IMR-90 (cell line): ENCODE measurements around the gene TRIO. TPM values are rescaled to one million over a fixed set of nuclear protein-coding genes. Genes with fewer than 3 reads are reported as not detected.

Source experiments
- ATAC-seq: fragments of 200-7000 bp; cut with Tn5 transposase; 2 replicates; pipeline ENCODE4 v1.9.1; 2020; ENCODE audit warnings: low read depth, mild to moderate bottlenecking, moderate library complexity
- BruUV-seq: library from RNA; stranded (reverse); fragments of 400-500 nt; replicated peaks from 2 replicates; lab custom pipeline; 2021; lab: Mats Ljungman, UMichigan
- CTCF ChIA-PET: fragments of 300-600 bp; formaldehyde crosslinking; extraction: SDS; loops from one replicate; lab custom pipeline; 2021; ENCODE audit warnings: antibody characterized with exemption; lab: Yijun Ruan, JAX
- POLR2A ChIA-PET: fragments of 300-600 bp; sonication (Branson Sonifier 250); formaldehyde crosslinking; loops from one replicate; lab custom pipeline; 2022; ENCODE audit warnings: antibody characterized with exemption; ENCODE audit not compliant: unreplicated experiment; lab: Charles Lee
- DNase-seq: peaks from one replicate; pipeline ENCODE4 v3.0.0; 2013
- H2AFZ ChIP-seq: replicated peaks from 2 replicates; pipeline ENCODE3; 2013; ENCODE audit warnings: low read length, mild to moderate bottlenecking; ENCODE audit not compliant: poor library complexity
- H2AK5ac ChIP-seq: 2 replicates; pipeline ENCODE4 v1.6.1; 2013; ENCODE audit warnings: low read depth, low read length, inconsistent platforms
- H2AK9ac ChIP-seq: replicated peaks from 2 replicates; pipeline ENCODE3; 2013; ENCODE audit warnings: mild to moderate bottlenecking, low read depth, low read length, moderate library complexity; ENCODE audit not compliant: poor library complexity
- H2BK120ac ChIP-seq: 2 replicates; pipeline ENCODE4 v1.6.1; 2013; ENCODE audit warnings: low read depth, low read length, inconsistent platforms
- H2BK15ac ChIP-seq: 3 replicates; pipeline ENCODE4 v1.6.1; 2013; ENCODE audit warnings: low read depth, low read length, inconsistent platforms
- H2BK20ac ChIP-seq: 2 replicates; pipeline ENCODE4 v1.6.1; 2013; ENCODE audit warnings: low read depth, mild to moderate bottlenecking, inconsistent platforms, low read length, moderate library complexity
- H2BK5ac ChIP-seq: 2 replicates; pipeline ENCODE4 v1.6.1; 2013; ENCODE audit warnings: mild to moderate bottlenecking, low read depth, low read length, inconsistent platforms; ENCODE audit not compliant: poor library complexity, severe bottlenecking
- H3K14ac ChIP-seq: replicated peaks from 2 replicates; pipeline ENCODE4 v1.6.1; 2013; ENCODE audit warnings: low read depth, low read length, inconsistent platforms
- H3K18ac ChIP-seq: 2 replicates; pipeline ENCODE4 v1.6.1; 2013; ENCODE audit warnings: low read depth, low read length, control low read depth
- H3K23ac ChIP-seq: 2 replicates; pipeline ENCODE4 v1.6.1; 2013; ENCODE audit warnings: low read depth, low read length, inconsistent platforms
- H3K27ac ChIP-seq: 2 replicates; pipeline ENCODE4 v1.5.1; 2013; ENCODE audit warnings: mild to moderate bottlenecking, control low read depth, low read length; ENCODE audit not compliant: insufficient read depth
- H3K27me3 ChIP-seq: 2 replicates; pipeline ENCODE4 v1.6.1; 2013; ENCODE audit warnings: low read length; ENCODE audit not compliant: control insufficient read depth, insufficient read depth
- H3K36me3 ChIP-seq: 2 replicates; pipeline ENCODE4 v1.6.1; 2013; ENCODE audit warnings: low read length, mixed read lengths; ENCODE audit not compliant: control insufficient read depth, insufficient read depth
- H3K4ac ChIP-seq: 2 replicates; pipeline ENCODE4 v1.6.1; 2013; ENCODE audit warnings: low read depth, low read length, inconsistent platforms
- H3K4me1 ChIP-seq: 2 replicates; pipeline ENCODE4 v1.6.1; 2013; ENCODE audit warnings: low read length, mixed read lengths; ENCODE audit not compliant: control insufficient read depth, insufficient read depth
- H3K4me2 ChIP-seq: 2 replicates; pipeline ENCODE4 v1.6.1; 2013; ENCODE audit warnings: low read depth, mild to moderate bottlenecking, control low read depth, low read length, moderate library complexity
- H3K4me3 ChIP-seq: 2 replicates; pipeline ENCODE4 v1.5.1; 2013; ENCODE audit warnings: low read depth, mild to moderate bottlenecking, control low read depth, low read length, moderate library complexity; ENCODE audit not compliant: insufficient read depth
- H3K56ac ChIP-seq: 2 replicates; pipeline ENCODE4 v1.6.1; 2013; ENCODE audit warnings: low read length, inconsistent platforms; ENCODE audit not compliant: insufficient read depth; ENCODE audit errors: extremely low read depth
- H3K79me1 ChIP-seq, 2 experiments: 2 replicates each; pipeline ENCODE4 v1.6.1; 2013; ENCODE audit warnings: low read length in 2 of 2, inconsistent platforms in 1 of 2, low read depth in 1 of 2
- H3K9ac ChIP-seq: 2 replicates; pipeline ENCODE4 v1.6.1; 2013; ENCODE audit warnings: low read depth, low read length, control low read depth
- H3K9me1 ChIP-seq: 2 replicates; pipeline ENCODE4 v1.6.1; 2013; ENCODE audit warnings: low read length, inconsistent platforms; ENCODE audit not compliant: insufficient read depth
- H3K9me3 ChIP-seq: 2 replicates; pipeline ENCODE4 v1.6.1; 2013; ENCODE audit warnings: low read length; ENCODE audit not compliant: control insufficient read depth, insufficient read depth
- H4K20me1 ChIP-seq: 2 replicates; pipeline ENCODE4 v1.6.1; 2013; ENCODE audit warnings: low read length, inconsistent platforms; ENCODE audit not compliant: insufficient read depth
- H4K5ac ChIP-seq: 2 replicates; pipeline ENCODE4 v1.6.1; 2013; ENCODE audit warnings: mild to moderate bottlenecking, low read depth, low read length, control low read depth
- H4K8ac ChIP-seq, 2 experiments: 2 replicates each; pipeline ENCODE4 v1.6.1; 2013; ENCODE audit warnings: low read depth in 2 of 2, low read length in 2 of 2, control low read depth in 1 of 2, inconsistent platforms in 1 of 2
- H4K91ac ChIP-seq: 2 replicates; pipeline ENCODE4 v1.6.1; 2013; ENCODE audit warnings: low read depth, low read length, inconsistent platforms; ENCODE audit not compliant: insufficient read depth
- CTCF ChIP-seq: conservative IDR thresholded peaks from 2 replicates; pipeline ENCODE4 v1.5.1; 2012; ENCODE audit warnings: mild to moderate bottlenecking, low read depth, low read length, improper control_type of control experiment
- MAZ ChIP-seq: IDR thresholded peaks from 2 replicates; pipeline ENCODE4 v1.6.1; 2012; ENCODE audit warnings: low read depth, mild to moderate bottlenecking, low read length, improper control_type of control experiment, moderate library complexity, borderline replicate concordance
- NFE2L2 ChIP-seq: fragments of 150-350 bp; IDR thresholded peaks from 2 replicates; pipeline ENCODE4 v1.6.1; 2016; ENCODE audit warnings: low read depth, mild to moderate bottlenecking, low read length
- WGBS, 2 experiments: methylation state at CpG; one replicate each; pipeline versions ENCODE4 v1.1.5 to v1.1.7; 2013; ENCODE audit warnings: missing lambda C conversion rate in 2 of 2; ENCODE audit not compliant: insufficient read length in 1 of 2; ENCODE audit errors: extremely low coverage in 2 of 2; 5-methylcytosine and 5-hydroxymethylcytosine counted together
- dilution Hi-C: fragments of 300-500 bp; cut with HindIII; formaldehyde crosslinking; loops from one replicate; pipeline ENCODE4 v1.14.3; 2018; ENCODE audit warnings: low sequenced_read_pairs; ENCODE audit not compliant: unreplicated experiment
- in situ Hi-C: fragments of 300-500 bp; cut with MboI; formaldehyde crosslinking; loops from 3 replicates; pipeline ENCODE4 v1.14.3; 2019; ENCODE audit warnings: low sequenced_read_pairs, inconsistent platforms, mixed read lengths
- intact Hi-C: fragments of 100-400 bp; cut with micrococcal nuclease; formaldehyde crosslinking; loops from 2 replicates; pipeline ENCODE4 v1.10.0; 2022
- polyA plus RNA-seq, 3 experiments: library from polyadenylated mRNA; depleted of rRNA; stranded (reverse); fragments of >200 nt; gene quantifications; 2 replicates each; pipeline ENCODE4 v1.2.3, GENCODE V29; 2012; ENCODE audit warnings: low replicate concordance in 1 of 3
- total RNA-seq: library from RNA; depleted of rRNA; stranded (reverse); fragments of >200 nt; gene quantifications from 2 replicates; pipeline ENCODE4 v1.2.3, GENCODE V29; 2012

TRIO gene
- total and polyA plus RNA-seq, 2 of the 4 experiments (the other 2 are of a cell fraction), result 206 to 522 TPM

DNA sequence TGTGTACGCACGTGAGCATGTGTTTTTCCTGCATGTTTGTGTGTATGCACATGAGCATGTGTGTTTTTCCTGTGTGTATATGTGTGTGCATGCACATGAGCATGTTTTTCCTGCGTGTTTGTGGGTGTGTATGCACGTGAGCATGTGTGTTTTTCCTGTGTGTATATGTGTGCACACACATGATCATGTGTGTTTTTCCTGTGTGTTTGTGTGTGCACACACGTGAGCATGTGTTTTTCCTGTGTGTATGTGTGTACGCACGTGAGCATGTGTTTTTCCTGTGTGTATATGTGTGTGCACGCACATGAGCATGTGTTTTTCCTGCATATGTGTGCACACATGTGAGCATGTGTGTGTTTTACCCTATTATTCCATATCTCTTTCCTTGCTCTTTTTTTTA is 205.9 kb downstream of the TRIO start:
- Histone ChIP-seq H4K8ac (peak overlapping the region in 1 of 2 experiments; percentile 7; a peak in 2 of 4 replicates), H3K56ac (no peak overlapping the region), H4K20me1 (peaks cover 93% of the 10 kb centered on the region), H4K5ac (no peak overlapping the region), H3K4ac (no peak overlapping the region), H2BK20ac (no peak overlapping the region), H3K9ac (no peak overlapping the region), H3K14ac (peak overlapping the region; percentile 23; the same call in 1 of the 2 replicates), H3K79me1 (peaks cover 40 to 83% of the 10 kb centered on the region in 2 experiments), H2AK9ac (peak overlapping the region; percentile 42), H2BK5ac (peak overlapping the region; percentile 69), H3K4me1 (peaks cover 20% of the 10 kb centered on the region), H3K23ac (peak overlapping the region; percentile 74; the same call in 1 of the 2 replicates), H2BK15ac (no peak overlapping the region), H3K18ac (no peak overlapping the region; the same call in 1 of the 2 replicates), H2BK120ac (no peak overlapping the region), H2AK5ac (peak overlapping the region; percentile 37; the same call in 1 of the 2 replicates), H3K36me3 (peaks cover 53% of the 10 kb centered on the region), H3K27ac (no peak overlapping the region; the same call in 1 of the 2 replicates), H4K91ac (no peak overlapping the region), H3K27me3 (no peaks in the 10 kb centered on the region), H3K9me1 (peaks cover 29% of the 10 kb centered on the region), H3K9me3 (no peaks in the 10 kb centered on the region), H3K4me3 (no peak overlapping the region), H2AFZ (no peak overlapping the region), H3K4me2 (no peak overlapping the region)
- POLR2A ChIA-PET, result no interaction called here
- TF ChIP-seq NFE2L2, result no peak
- no peak for TF ChIP-seq MAZ
- no peak for TF ChIP-seq CTCF
- dilution Hi-C loops (no loop called here), in situ Hi-C loops (no loop called here), intact Hi-C loops (no loop called here)
- CTCF ChIA-PET, result no interaction called here
- no TSS peak for BruUV-seq
- no peak for ATAC-seq
- no peak for DNase-seq
- 93% methylated on average over 3 of the region's 8 CpGs; no CpG with 5 or more reads in 1 of the 2 experiments for WGBS, 2 experiments
